Stimulated activated CD4-positive, alpha-beta T cell treated with anti-CD3 and anti-CD28 coated beads, Interleukin-15, amount 100 ng/mL, for 24 hours (primary cell): ENCODE data around the gene MYH7.

Experiments used
- DNase-seq: peaks from one replicate; pipeline ENCODE4 v3.0.0-alpha.2; 2020

Gene MYH7

DNA sequence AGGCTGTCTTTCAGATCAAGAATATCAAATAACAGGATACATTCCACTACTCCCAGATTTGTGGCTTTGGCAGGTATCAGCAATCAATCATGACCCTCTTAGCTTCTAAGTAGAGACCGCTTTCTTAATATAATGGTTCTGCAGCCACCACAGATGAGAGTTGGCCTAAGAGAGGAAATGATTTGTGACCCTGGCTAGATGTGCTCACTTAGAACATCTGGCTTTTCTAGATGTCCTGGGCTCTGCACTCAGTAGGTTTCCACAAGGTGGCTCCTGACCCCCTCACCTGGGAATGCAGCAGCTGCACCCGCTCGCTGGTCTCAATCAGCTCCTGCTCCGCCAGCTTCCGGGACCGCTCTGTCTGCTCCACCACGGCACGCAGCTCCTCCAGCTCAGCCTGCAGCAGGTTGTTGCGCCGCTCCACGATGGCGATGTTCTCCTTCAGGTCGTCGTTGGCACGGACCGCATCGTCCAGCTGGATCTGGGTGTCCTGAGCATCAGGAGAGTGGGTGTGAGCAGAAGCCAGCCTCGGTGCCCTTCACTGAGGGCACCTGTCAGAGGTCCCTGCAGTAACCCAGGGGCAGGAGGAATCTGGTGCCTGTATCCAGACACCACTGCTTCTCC, 49.7 kb downstream of the MYH7 start:
- DNase-seq = no peak

GRCh38 chr14:23385244-23385641, 50.2 kb downstream of the MYH7 start:
- no peak for DNase-seq

DNA sequence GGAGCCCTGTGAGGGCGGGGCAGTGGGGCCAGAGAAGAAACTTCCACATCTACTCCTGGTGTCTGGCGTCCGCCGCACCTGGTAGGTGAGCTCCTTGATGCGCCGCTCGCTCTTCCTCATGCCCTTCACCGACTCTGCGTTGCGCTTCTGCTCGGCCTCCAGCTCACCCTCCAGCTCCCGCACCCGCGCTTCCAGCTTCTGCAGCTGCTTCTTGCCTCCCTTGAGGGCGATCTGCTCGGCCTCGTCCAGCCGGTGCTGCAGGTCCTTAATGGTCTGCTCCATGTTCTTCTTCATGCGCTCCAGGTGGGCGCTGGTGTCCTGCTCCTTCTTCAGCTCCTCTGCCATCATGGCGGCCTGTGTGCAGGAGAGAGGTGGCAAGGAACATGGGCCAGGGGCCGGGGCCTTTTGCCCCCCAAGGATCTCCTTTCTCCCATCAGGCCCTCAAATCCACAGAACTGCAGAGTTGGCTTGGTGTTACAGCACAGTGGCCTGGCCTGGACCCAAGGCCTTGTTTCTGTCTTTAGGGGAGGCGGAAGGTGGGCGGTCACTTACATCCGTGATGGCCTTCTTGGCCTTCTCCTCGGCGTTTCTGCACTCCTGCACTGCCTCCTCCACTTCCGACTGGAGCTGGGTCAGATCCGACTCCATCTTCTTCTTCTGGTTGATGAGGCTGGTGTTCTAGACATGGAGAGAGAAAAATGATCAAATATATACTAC, 50.9 kb downstream of the MYH7 start:
- no peak for DNase-seq

DNA sequence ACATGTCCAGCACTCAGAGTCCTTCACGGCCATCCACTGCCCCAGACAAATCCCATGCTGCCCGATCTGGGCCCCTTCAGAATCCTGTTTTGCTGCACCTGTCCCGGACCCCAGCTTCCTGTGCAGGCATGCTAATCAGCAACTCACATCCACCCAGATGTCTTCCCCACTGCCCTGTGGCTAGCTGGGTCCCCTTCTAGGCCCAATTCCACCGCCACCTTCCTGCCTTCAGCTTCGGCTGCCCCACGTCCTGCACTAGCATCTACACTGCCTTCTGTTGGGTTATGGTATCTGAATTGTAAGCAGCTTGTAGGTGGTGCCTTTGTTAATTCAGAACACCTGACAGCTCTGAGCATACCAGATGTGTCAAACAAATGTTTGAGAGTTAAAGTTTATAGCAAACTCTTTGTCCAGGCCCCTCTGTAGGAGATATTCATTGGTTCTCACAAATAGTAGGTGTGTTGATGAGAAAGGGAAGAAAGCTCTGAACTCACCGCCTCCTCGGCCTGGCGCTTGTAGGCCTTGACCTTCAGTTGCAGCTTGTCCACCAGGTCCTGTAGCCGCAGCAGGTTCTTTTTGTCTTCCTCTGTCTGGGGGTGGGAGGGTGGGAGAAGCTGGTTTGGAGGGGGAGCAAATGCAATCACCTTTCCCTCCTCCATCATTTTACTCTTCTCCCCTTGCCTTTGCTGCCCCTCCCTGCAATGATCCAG, 52.6 kb downstream of the MYH7 start:
- DNase-seq = no peak

- DNase-seq = no peak
Measured at GRCh38 chr14:23382276-23382675, 53.2 kb downstream of the MYH7 start.

GRCh38 chr14:23381871-23382270, 53.6 kb downstream of the MYH7 start:
- DNase-seq = no peak

DNA sequence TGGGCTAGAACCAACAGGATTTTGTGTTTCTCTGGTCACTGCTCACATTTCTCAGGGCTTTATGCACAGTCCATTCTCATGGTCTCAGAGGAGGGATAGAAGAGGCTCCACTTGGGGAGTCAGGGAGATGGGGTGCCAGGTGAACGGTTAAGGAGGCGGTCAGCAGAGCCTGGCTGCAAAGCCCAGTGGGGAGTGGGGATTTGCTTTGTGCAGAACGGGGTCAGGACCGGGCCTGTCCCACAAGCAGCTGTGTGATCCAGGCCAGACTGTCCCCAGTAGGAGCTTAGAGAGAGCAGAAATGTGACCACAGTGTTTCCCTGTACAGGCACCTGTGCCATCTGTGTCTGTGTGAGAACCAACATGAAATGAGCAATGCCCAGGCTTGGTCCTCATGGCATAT, 54.5 kb downstream of the MYH7 start:
- DNase-seq = no peak

DNA sequence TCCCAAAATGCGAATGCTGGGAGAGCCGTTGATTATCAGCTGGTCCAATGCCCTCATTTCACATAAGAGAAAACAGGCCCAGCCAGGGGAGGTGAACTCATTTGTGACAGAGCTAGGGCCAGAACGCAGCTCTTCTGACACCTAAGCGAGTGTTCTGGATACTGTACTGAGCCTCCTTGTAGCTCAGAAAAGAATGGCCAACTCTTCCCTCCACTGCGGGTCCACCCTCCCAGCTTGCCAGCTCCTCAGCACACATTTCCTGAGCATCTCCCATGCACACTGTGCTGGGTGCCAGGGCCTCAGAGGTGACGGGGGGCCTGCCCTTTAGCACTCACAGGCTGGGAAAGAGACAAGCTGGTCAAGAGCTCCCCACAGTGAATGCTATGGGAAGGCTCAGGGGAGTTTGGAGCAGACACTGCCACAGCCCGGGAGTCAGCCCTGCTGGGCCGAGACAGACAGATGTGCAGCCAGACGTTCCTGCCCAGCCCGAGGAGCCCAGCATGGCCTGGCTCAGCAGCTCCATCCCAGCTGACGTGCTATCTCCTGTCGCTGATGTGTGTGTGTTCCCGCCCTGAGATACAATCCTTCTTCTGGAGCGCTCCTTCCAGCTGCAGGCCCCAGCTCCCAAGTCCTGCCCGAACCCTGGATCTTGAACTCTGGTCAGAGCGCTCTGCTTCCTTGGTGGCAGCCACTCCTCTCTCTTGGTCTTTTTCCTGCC, 55.1 kb downstream of the MYH7 start:
- no peak for DNase-seq

GRCh38 chr14:23379366-23380196, 55.9 kb downstream of the MYH7 start:
- DNase-seq = peak; percentile 73

DNA sequence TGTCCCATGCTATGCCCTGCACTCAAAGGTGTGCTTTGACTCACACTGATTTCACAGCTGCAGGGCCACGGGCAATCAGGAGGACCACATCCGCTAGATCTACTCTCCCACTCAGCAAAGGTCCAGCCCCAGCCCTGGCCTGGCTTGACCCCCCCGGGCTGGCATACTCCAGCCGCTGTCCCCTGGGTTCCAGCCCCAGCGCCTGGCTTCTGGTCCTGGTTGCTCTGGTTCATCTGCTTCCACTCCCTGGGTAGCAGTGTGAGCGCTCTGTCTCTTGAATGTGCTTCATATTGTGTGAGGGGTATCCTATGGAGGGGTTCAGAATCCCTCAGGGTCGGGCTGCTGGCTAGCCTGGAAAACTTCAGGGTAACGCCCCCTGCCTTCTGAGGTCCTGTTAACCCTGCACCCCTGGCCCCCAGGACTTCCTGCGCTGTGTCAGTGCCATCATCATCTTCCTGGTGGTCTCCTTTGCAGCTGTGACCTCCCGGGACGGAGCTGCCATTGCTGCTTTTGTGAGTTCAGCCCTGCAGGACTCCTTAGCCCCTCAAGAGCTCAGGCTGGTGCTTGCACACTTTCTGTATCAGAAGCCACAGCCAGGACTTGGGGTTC, 56.7 kb downstream of the MYH7 start:
- no peak for DNase-seq

- no peak for DNase-seq
Measured at GRCh38 chr14:23377573-23378563, 57.6 kb downstream of the MYH7 start.

- no peak for DNase-seq
Measured at GRCh38 chr14:23377198-23377550, 58.3 kb downstream of the MYH7 start.

DNA sequence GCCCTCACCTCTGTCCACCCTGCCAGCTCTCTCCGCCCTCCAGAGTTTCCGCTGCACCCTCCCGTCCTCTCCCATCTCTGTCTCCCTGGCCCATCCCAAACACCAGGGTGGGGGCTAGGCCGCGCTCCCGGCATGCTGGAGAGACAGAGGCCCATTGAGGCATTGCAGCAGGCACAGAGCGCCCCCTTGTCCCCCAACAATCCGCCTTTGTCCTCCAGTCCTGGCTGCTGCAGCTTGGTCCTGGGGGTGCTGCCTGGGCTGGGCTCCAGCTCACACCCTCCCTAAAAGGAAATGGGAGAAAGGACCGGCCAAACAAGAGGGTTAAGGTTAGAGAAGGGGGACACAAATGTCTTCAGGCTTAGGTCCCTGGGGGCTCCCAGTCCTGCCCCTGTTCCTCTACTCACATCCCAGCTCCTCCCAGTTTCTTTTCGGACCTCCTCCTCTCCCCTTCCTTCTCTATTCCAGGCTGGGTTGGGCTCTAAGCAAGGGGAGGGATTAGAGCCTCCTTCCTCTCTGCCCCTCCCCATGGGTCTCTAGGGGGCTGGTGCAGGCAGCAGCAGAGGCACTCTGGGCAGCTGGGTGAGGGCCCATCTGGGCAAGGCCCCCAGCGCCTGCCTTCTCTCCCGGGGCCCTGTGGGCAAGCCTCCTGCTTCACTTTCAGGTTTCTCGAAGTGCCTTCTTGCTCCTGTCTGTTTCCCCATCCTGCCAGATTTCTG, 58.8 kb downstream of the MYH7 start, which contains the start of gene CMTM5:
TSS of gene CMTM5 (plus strand) at position 565 of the 716 bp plus-strand sequence. CDS start 206 bp downstream, outside the sequence.
- no peak for DNase-seq

- no peak for DNase-seq
Measured at GRCh38 chr14:23375527-23376251, 59.8 kb downstream of the MYH7 start.

DNA sequence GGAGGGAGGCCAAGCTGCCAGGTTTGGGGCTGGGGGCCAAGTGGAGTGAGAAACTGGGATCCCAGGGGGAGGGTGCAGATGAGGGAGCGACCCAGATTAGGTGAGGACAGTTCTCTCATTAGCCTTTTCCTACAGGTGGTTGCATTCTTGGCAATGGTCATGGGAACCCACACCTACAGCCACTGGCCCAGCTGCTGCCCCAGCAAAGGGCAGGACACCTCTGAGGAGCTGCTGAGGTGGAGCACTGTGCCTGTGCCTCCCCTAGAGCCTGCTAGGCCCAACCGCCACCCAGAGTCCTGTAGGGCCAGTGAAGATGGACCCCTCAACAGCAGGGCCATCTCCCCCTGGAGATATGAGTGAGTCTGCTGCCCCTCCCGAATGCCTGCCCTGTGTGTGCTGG, 62.4 kb downstream of the MYH7 start:
- DNase-seq = no peak

- no peak for DNase-seq
Measured at GRCh38 chr14:23372509-23372908, 63.0 kb downstream of the MYH7 start, which contains the start of gene IL25. Gene IL25 (plus strand): TSS chr14:23372809.

DNA sequence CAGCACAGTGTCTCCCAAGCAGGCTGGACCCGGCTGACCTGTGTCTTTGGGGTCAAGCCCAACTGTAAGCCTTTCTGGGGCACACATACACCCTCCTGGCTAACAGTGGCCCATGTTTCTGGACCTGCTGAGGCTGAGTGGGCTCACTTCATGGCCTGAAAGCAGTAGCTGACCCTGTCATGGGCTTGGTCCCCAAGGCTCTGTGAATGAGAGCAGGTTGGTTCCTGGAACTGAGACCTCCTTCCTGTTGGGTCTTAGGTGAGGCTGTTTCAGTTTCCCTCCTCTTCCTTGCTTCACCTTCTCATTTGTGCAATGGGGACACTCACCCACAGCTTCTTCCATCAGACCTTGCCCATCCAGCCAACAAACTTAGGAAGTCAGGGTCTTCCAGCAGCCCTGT, 63.6 kb downstream of the MYH7 start:
- no peak for DNase-seq

- no peak for DNase-seq
Measured at GRCh38 chr14:23370221-23370620, 65.2 kb downstream of the MYH7 start.

DNA sequence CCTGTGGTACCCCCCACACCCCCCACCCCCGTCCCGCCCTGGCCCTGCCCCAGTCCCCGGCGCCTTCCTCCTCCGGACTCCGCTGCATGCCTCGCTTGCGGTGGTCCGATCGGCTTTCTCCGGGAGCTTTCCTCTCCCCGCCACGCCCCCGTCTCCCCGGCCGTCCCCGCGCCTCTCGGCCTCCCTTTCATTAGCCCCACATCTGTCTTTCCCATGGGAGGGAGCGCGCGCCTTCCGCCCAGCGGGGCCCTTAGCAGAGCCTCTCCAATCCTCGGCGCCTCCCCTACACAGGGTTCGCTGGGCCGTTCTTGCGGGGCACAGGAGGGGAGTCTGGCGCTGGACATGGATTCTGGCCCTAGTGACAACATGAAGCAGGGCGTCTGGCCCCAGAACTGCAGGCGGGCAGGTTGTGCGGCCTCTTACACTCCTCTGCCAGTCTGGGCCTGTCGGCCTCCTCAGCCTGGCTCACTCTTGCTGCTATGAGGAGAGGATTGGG, 69.0 kb downstream of the MYH7 start:
- DNase-seq = no peak
